Liver (tissue), 9 donors: ENCODE data around the gene RPP25L. TPM values are rescaled to one million over a fixed set of nuclear protein-coding genes. Genes with fewer than 3 reads are reported as not detected.

Experiments used
- DNase-seq: peaks from one replicate; pipeline ENCODE4 v3.0.0-alpha.2; 2017; ENCODE audit warnings: low spot score
- H3K27ac ChIP-seq, 2 donors: one replicate each; pipeline ENCODE4 v1.7.0; 2013; ENCODE audit warnings: inconsistent platforms in 2 of 2, low read length in 2 of 2, control low read depth in 1 of 2, low read depth in 1 of 2, mild to moderate bottlenecking in 1 of 2
- H3K27me3 ChIP-seq, 4 donors: one replicate each; pipeline versions ENCODE4 v1.6.1 to v1.7.0; 2013; ENCODE audit warnings: low read length in 3 of 4, inconsistent platforms in 1 of 4, mild to moderate bottlenecking in 1 of 4, moderate library complexity in 1 of 4; ENCODE audit not compliant: control insufficient read depth in 4 of 4, insufficient read depth in 4 of 4
- H3K36me3 ChIP-seq, 4 donors: one replicate each; pipeline versions ENCODE4 v1.6.1 to v1.7.0; 2013; ENCODE audit warnings: low read length in 3 of 4, mild to moderate bottlenecking in 3 of 4, low read depth in 1 of 4, moderate library complexity in 1 of 4; ENCODE audit not compliant: control insufficient read depth in 4 of 4, insufficient read depth in 3 of 4
- H3K4me1 ChIP-seq, 4 donors: one replicate each; pipeline versions ENCODE4 v1.6.1 to v1.7.0; 2013; ENCODE audit warnings: low read length in 3 of 4, mild to moderate bottlenecking in 3 of 4, moderate library complexity in 1 of 4; ENCODE audit not compliant: control insufficient read depth in 4 of 4, insufficient read depth in 4 of 4
- H3K4me3 ChIP-seq, 3 donors: one replicate each; pipeline versions ENCODE4 v1.6.1 to v1.7.0; 2013; ENCODE audit warnings: low read length in 3 of 3, control low read depth in 1 of 3, low read depth in 1 of 3, mild to moderate bottlenecking in 1 of 3
- H3K9ac ChIP-seq, 2 donors: one replicate each; pipeline ENCODE4 v1.7.0; 2013; ENCODE audit warnings: low read length in 2 of 2, mild to moderate bottlenecking in 2 of 2, moderate library complexity in 2 of 2, control low read depth in 1 of 2, low read depth in 1 of 2
- H3K9me3 ChIP-seq, 4 donors: one replicate each; pipeline versions ENCODE4 v1.6.1 to v1.7.0; 2013; ENCODE audit warnings: low read length in 3 of 4; ENCODE audit not compliant: control insufficient read depth in 4 of 4
- FOXA2 ChIP-seq: IDR thresholded peaks from 2 replicates; pipeline ENCODE4 v1.6.1; 2016; ENCODE audit warnings: antibody characterized with exemption
- GABPA ChIP-seq, 2 donors: IDR thresholded peaks in 1 of 2; conservative IDR thresholded peaks in 1 of 2; 2 replicates each; pipeline ENCODE4 v1.6.1; 2016; ENCODE audit warnings: antibody characterized with exemption in 2 of 2, mild to moderate bottlenecking in 1 of 2, moderate library complexity in 1 of 2
- HNF4A ChIP-seq, 2 donors: conservative IDR thresholded peaks; 2 replicates each; pipeline ENCODE4 v1.6.1; 2016; ENCODE audit warnings: antibody characterized with exemption in 2 of 2, mild to moderate bottlenecking in 2 of 2
- HNF4G ChIP-seq: IDR thresholded peaks from 2 replicates; pipeline ENCODE4 v1.6.1; 2016; ENCODE audit warnings: antibody characterized with exemption
- JUND ChIP-seq, 2 donors: IDR thresholded peaks; 2 replicates each; pipeline ENCODE4 v1.6.1; 2016; ENCODE audit warnings: antibody characterized with exemption in 2 of 2
- MAX ChIP-seq: IDR thresholded peaks from 2 replicates; pipeline ENCODE4 v1.6.1; 2016; ENCODE audit warnings: antibody characterized with exemption
- NR2F2 ChIP-seq: IDR thresholded peaks from 2 replicates; pipeline ENCODE4 v1.6.1; 2016; ENCODE audit warnings: antibody characterized with exemption
- RAD21 ChIP-seq, 2 donors: IDR thresholded peaks; 2 replicates each; pipeline ENCODE4 v1.6.1; 2016; ENCODE audit warnings: antibody characterized with exemption in 2 of 2, mild to moderate bottlenecking in 2 of 2
- RXRA ChIP-seq, 2 donors: IDR thresholded peaks; 2 replicates each; pipeline ENCODE4 v1.6.1; 2017 to 2018; ENCODE audit warnings: antibody characterized with exemption in 2 of 2, mild to moderate bottlenecking in 1 of 2
- SP1 ChIP-seq: IDR thresholded peaks from 2 replicates; pipeline ENCODE4 v1.6.1; 2018; ENCODE audit warnings: antibody characterized with exemption, mild to moderate bottlenecking
- TAF1 ChIP-seq: conservative IDR thresholded peaks from 2 replicates; pipeline ENCODE4 v1.6.1; 2016; ENCODE audit warnings: antibody characterized with exemption, mild to moderate bottlenecking
- YY1 ChIP-seq: IDR thresholded peaks from 2 replicates; pipeline ENCODE4 v1.6.1; 2016; ENCODE audit warnings: antibody characterized with exemption, mild to moderate bottlenecking
- WGBS: extraction: QIAGEN DNeasy Blood & Tissue Kit; methylation state at CpG from one replicate; pipeline ENCODE4 v1.1.7; 2013; 5-methylcytosine and 5-hydroxymethylcytosine counted together
- polyA plus RNA-seq, 2 donors: library from polyadenylated mRNA; stranded (reverse) in 1 of 2; unstranded in 1 of 2; fragments of 200-250 nt in 1 of 2; fragments of >200 nt in 1 of 2; fragmentation: Nextera tagmentation in 1 of 2; extraction: Ambion mirVana in 1 of 2; gene quantifications; one replicate each; pipeline versions ENCODE4 v1.2.1 to v1.2.3, GENCODE V29; 2013 to 2015
- total RNA-seq, 2 donors: library from RNA; depleted of rRNA; stranded (reverse); fragments of >200 nt; gene quantifications; one replicate each; pipeline ENCODE4 v1.2.3, GENCODE V29; 2014
- TF ChIP-seq, protein P1 (sequence below): IDR thresholded peaks from 2 replicates; pipeline ENCODE4 v1.6.1; 2016; ENCODE audit warnings: antibody characterized with exemption, mild to moderate bottlenecking
- TF ChIP-seq, protein P2 (sequence below): IDR thresholded peaks from 2 replicates; pipeline ENCODE4 v1.6.1; 2016; ENCODE audit warnings: antibody characterized with exemption
- TF ChIP-seq, protein P3 (sequence below): IDR thresholded peaks from 2 replicates; pipeline ENCODE4 v1.6.1; 2016; ENCODE audit warnings: antibody characterized with exemption
- TF ChIP-seq, protein P4 (sequence below): fragments of 150-350 bp; IDR thresholded peaks from 2 replicates; pipeline ENCODE4 v1.5.1; 2017; ENCODE audit warnings: improper control_type of control experiment, low read depth, low read length; ENCODE audit not compliant: missing input control
- donor health status: healthy.
- donor health status: healthy.
- donor health status: healthy.
- donor health status: healthy.
- donor health status: healthy.

RPP25L gene
- total and polyA plus RNA-seq, 4 donors, result 18.6 to 33.4 (median 24.2) TPM

DNA sequence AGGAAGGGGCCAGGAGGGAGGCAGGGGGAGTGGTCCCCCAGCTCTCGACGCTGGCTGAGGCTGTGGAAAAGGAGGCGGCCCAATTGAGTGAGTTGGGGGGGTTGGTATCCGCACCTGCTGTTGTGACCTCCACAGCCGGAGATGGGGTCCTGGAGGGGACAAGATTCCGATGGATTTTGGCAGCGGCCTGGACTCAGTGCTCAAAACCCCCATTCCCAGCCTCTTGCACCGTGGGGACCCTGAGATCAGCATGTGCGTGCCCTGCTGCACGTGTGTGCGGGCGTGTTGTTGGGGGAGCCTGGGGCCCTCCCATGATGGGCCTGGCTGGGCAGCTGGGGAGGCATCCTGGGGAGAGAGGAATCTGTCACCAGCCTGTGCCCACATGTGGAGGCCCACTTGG lies 37.3 kb downstream of the RPP25L start:
- H3K36me3 ChIP-seq, result no peaks in the 10 kb centered on the region
- no peak overlapping the region for H3K27ac ChIP-seq
- no peak overlapping the region for H3K4me3 ChIP-seq
- peaks cover 3 to 27% (median 14%) of the 10 kb centered on the region in 4 donors for H3K4me1 ChIP-seq
- no peaks in the 10 kb centered on the region for H3K9me3 ChIP-seq
- DNase-seq, result no peak
- TF ChIP-seq GABPA (IDR thresholded peaks at IDR 0.05 in 1 of 2, conservative IDR thresholded peaks at IDR 0.05 in 1 of 2) (no peak), SP1 (no peak), RAD21 (IDR thresholded peaks at IDR 0.05) (no peak), RXRA (IDR thresholded peaks at IDR 0.05) (no peak), TAF1 (no peak), MAX (no peak), FOXA2 (no peak), NR2F2 (no peak), HNF4A (conservative IDR thresholded peaks at IDR 0.05) (no peak), HNF4G (no peak)
- TF ChIP-seq, protein P1, sequence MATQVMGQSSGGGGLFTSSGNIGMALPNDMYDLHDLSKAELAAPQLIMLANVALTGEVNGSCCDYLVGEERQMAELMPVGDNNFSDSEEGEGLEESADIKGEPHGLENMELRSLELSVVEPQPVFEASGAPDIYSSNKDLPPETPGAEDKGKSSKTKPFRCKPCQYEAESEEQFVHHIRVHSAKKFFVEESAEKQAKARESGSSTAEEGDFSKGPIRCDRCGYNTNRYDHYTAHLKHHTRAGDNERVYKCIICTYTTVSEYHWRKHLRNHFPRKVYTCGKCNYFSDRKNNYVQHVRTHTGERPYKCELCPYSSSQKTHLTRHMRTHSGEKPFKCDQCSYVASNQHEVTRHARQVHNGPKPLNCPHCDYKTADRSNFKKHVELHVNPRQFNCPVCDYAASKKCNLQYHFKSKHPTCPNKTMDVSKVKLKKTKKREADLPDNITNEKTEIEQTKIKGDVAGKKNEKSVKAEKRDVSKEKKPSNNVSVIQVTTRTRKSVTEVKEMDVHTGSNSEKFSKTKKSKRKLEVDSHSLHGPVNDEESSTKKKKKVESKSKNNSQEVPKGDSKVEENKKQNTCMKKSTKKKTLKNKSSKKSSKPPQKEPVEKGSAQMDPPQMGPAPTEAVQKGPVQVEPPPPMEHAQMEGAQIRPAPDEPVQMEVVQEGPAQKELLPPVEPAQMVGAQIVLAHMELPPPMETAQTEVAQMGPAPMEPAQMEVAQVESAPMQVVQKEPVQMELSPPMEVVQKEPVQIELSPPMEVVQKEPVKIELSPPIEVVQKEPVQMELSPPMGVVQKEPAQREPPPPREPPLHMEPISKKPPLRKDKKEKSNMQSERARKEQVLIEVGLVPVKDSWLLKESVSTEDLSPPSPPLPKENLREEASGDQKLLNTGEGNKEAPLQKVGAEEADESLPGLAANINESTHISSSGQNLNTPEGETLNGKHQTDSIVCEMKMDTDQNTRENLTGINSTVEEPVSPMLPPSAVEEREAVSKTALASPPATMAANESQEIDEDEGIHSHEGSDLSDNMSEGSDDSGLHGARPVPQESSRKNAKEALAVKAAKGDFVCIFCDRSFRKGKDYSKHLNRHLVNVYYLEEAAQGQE, result no peak
- TF ChIP-seq, protein P2, sequence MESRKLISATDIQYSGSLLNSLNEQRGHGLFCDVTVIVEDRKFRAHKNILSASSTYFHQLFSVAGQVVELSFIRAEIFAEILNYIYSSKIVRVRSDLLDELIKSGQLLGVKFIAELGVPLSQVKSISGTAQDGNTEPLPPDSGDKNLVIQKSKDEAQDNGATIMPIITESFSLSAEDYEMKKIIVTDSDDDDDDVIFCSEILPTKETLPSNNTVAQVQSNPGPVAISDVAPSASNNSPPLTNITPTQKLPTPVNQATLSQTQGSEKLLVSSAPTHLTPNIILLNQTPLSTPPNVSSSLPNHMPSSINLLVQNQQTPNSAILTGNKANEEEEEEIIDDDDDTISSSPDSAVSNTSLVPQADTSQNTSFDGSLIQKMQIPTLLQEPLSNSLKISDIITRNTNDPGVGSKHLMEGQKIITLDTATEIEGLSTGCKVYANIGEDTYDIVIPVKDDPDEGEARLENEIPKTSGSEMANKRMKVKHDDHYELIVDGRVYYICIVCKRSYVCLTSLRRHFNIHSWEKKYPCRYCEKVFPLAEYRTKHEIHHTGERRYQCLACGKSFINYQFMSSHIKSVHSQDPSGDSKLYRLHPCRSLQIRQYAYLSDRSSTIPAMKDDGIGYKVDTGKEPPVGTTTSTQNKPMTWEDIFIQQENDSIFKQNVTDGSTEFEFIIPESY, result no peak
- TF ChIP-seq, protein P3, sequence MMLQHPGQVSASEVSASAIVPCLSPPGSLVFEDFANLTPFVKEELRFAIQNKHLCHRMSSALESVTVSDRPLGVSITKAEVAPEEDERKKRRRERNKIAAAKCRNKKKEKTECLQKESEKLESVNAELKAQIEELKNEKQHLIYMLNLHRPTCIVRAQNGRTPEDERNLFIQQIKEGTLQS, result no peak
- 95% methylated on average over 12 of the region's 12 CpGs for WGBS
- no peaks in the 10 kb centered on the region for H3K27me3 ChIP-seq
- H3K9ac ChIP-seq, result no peak overlapping the region

GRCh38 chr9:34573599-34574325 lies 38.1 kb downstream of the RPP25L start:
- 93% methylated on average over 17 of the region's 17 CpGs for WGBS
- no peaks in the 10 kb centered on the region for H3K9me3 ChIP-seq
- H3K36me3 ChIP-seq, result no peaks in the 10 kb centered on the region
- DNase-seq, result no peak
- no peak overlapping the region for H3K4me3 ChIP-seq
- H3K9ac ChIP-seq, result no peak overlapping the region
- H3K27ac ChIP-seq, result no peak overlapping the region
- no peaks in the 10 kb centered on the region for H3K27me3 ChIP-seq
- peaks cover 3 to 27% (median 13%) of the 10 kb centered on the region in 4 donors for H3K4me1 ChIP-seq
- TF ChIP-seq JUND (IDR thresholded peaks at IDR 0.05), result no peak
- TF ChIP-seq GABPA (IDR thresholded peaks at IDR 0.05 in 1 of 2, conservative IDR thresholded peaks at IDR 0.05 in 1 of 2), result no peak
- TF ChIP-seq, protein P1, result no peak
- no peak for TF ChIP-seq RXRA (IDR thresholded peaks at IDR 0.05)
- TF ChIP-seq, protein P3, result no peak
- no peak for TF ChIP-seq SP1
- no peak for TF ChIP-seq TAF1
- TF ChIP-seq, protein P2, result no peak
- no peak for TF ChIP-seq RAD21 (IDR thresholded peaks at IDR 0.05)
- TF ChIP-seq YY1, result no peak
- TF ChIP-seq, protein P4, sequence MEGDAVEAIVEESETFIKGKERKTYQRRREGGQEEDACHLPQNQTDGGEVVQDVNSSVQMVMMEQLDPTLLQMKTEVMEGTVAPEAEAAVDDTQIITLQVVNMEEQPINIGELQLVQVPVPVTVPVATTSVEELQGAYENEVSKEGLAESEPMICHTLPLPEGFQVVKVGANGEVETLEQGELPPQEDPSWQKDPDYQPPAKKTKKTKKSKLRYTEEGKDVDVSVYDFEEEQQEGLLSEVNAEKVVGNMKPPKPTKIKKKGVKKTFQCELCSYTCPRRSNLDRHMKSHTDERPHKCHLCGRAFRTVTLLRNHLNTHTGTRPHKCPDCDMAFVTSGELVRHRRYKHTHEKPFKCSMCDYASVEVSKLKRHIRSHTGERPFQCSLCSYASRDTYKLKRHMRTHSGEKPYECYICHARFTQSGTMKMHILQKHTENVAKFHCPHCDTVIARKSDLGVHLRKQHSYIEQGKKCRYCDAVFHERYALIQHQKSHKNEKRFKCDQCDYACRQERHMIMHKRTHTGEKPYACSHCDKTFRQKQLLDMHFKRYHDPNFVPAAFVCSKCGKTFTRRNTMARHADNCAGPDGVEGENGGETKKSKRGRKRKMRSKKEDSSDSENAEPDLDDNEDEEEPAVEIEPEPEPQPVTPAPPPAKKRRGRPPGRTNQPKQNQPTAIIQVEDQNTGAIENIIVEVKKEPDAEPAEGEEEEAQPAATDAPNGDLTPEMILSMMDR, result no peak
- TF ChIP-seq FOXA2, result no peak
